8988T (cell line): ENCODE data around the gene PRND.
"Not testable (repeated sequence)": the region's sequence is repeated elsewhere in the genome, so short reads cannot be mapped to it uniquely, and the experiment has no call there.

ENCODE experiments used
- DNase-seq: peaks from one replicate; pipeline ENCODE4 v3.0.0; 2011

The PRND gene

GRCh38 chr20:4740774-4741431 lies 19.2 kb downstream of the PRND start:
- no peak for DNase-seq

- DNase-seq: no peak
Observed at GRCh38 chr20:4748847-4749246, 27.1 kb downstream of the PRND start.

DNA sequence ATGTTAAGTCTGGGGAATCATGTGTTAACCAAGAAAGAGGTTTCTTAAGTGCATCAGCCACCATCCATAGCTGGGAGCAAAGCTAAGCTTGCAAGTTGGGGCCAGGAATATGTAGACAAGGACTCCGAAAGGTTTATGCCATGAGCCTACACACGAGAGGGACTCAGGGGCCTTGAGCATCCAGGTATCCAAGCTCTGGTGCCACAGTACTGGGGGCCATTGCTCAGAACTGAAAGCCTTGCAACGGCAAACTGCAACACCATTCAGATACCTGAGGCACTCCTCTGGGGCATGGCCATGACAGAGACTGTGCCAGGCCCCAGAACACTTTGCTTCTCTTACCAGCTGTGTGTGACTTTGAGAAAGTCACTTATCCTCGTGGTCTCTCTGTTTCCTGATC lies 27.6 kb downstream of the PRND start:
- DNase-seq: no peak

- DNase-seq: no peak
Observed at GRCh38 chr20:4750381-4750780, 28.7 kb downstream of the PRND start.

GRCh38 chr20:4759100-4759884 lies 37.6 kb downstream of the PRND start:
- not testable (repeated sequence) for DNase-seq

GRCh38 chr20:4763261-4763660 lies 41.6 kb downstream of the PRND start:
- DNase-seq: no peak

- DNase-seq: no peak
Observed at GRCh38 chr20:4763723-4764510, 42.2 kb downstream of the PRND start.

GRCh38 chr20:4764805-4765204 lies 43.1 kb downstream of the PRND start:
- no peak for DNase-seq

GRCh38 chr20:4765681-4766080 lies 44.0 kb downstream of the PRND start:
- DNase-seq: no peak

DNA sequence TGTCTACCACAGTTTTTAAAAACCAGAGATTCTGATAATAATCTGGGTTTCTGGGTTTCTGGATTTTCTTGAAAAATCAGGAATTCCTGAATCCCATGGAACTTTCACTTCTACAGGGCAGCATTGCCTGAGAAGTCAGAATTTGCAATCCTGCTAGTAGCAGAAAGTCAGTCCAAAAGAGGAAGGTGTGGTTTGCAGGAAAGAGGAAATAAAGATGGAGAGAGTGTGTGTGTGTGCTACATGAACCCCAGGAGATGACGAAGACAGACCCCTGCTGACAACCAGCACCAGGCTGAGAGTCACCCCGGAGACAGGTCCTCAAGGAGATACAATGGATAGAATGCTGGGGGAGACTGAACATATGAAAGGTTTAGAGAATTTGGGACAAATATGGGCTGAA lies 44.9 kb downstream of the PRND start:
- no peak for DNase-seq

DNA sequence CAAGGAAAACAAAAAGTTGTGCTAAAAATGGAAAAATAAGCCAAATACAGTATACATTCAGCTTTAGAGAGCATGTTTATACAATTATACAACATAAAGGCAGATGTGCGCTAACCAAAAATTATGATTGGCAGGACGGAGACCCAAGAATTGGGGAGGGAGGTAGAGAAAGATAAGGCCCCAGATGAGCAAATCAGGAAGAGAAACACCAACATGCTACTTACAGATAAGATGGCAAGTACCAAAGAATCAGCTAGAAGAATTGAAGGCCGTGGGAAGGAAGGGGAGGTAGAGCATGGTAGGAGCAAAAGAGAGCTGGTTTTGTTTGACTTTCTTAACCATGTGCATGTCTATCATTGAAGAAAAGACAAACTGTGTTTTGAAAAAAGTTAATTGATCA lies 45.4 kb downstream of the PRND start:
- DNase-seq: no peak

DNA sequence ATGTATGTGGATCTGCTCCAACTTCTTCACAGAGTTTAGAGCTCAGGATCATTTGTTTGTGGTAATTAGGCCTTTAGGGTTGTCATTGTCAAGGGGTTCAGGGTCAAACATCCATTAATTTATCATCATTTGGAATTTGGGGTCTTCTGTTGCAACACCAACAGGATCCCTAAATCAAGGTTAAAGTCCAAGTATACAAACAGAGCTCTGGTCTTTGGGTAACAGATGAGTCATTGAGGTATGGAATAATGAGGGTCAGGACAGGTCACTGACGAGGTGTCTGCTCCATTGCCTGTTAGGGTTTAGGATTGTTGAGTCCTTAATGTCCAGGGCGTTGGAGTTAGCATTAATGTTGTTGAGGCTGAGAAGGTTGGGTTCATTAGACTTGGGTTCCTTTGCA lies 47.6 kb downstream of the PRND start:
- no peak for DNase-seq

- DNase-seq: no peak
Observed at GRCh38 chr20:4770026-4770425, 48.3 kb downstream of the PRND start.

DNA sequence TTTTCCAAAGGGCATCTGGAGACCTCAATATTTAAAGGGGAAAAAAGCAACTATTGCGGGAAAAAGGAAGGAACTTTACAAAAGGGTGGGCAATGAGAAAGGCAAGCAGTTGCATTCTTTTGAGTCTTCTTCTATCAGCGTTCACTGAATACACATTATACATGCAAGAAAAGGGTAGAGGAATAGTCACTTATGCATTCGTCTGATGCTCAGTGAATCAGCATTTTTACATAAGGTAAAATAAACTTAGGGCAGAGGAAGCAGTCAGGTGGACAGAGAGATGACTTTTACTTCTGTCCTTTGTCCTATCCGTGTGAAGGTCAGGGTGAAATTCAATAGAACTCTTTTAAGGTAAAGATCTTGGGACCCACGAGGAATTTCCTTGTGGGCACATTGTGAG lies 49.3 kb downstream of the PRND start:
- no peak for DNase-seq

DNA sequence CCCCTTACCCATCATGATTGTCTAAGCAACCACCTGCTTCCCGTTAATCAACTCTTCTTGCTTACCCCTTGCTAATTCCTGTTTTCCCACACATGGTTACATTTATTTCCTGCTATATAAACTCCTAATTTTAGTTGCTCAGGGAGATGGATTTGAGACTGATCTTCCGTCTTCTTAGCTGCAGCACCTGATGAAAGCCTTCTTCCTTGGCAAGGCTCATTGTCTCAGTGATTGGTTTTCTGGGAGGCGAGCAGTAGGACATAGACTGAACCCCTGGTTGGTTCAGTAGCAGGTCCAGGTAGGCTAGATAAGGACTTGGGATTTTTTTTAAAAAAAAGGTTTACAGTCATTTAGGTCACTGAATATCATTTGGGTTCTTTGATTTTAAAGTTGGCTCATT lies 50.4 kb downstream of the PRND start:
- no peak for DNase-seq

GRCh38 chr20:4773014-4773413 lies 51.3 kb downstream of the PRND start:
- DNase-seq: not testable (repeated sequence)

- DNase-seq: no peak
Observed at GRCh38 chr20:4773736-4774135, 52.0 kb downstream of the PRND start.

- DNase-seq: no peak
Observed at GRCh38 chr20:4774207-4774606, 52.5 kb downstream of the PRND start.

GRCh38 chr20:4775322-4776078 lies 53.8 kb downstream of the PRND start:
- no peak for DNase-seq

GRCh38 chr20:4776079-4776630 lies 54.4 kb downstream of the PRND start:
- no peak for DNase-seq
